SKM-1 treated with dmso at 0.1 percent for 144 hours (cell line): Measurements from ENCODE around the gene B4GALNT3.
A peak's percentile ranks its signal among the peaks of the same experiment; 100 is the strongest.

Experiments used
- DNase-seq: peaks from one replicate; lab custom pipeline; 2025; ENCODE audit not compliant: unreplicated experiment; lab: John Stamatoyannopoulos, UW

The B4GALNT3 gene

DNA sequence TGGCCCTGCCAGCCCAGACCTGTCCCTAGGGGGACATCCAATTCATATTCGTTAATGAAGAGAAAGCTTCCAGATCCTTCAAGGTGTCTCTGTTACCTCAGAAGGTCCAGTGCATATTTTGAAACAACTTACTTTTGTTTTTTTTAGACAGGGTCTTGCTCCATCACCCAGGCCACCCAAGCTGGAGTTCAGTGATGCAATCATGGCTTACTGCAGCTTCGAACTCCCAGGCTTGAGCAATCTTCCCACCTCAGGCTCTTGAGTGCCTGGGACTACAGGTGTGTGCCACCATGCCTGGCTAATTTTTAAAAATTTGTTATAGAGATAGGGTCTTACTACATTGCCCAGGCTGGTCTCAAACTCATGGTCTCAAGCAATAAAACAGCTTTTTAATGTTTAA is 48.4 kb downstream of the B4GALNT3 start:
- DNase-seq: no peak

DNA sequence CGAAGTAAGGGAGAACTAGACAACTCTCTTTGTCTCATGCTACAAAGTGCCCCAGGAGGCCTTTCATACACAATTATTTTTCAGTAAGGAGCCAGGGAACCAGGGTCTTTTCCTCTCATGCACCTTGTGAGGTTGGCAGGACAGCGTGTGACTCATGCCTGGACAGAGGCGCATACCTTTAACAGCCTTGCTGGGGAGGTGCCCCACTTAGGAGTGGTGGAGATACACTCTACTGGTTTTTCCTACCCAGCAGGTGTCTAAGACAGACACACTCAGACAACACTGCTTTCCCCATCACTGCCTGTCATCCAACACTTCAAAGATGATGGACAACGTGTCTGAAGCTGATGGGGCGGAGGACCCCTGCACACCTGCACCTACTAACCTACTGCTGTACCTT is 49.1 kb downstream of the B4GALNT3 start:
- no peak for DNase-seq

DNA sequence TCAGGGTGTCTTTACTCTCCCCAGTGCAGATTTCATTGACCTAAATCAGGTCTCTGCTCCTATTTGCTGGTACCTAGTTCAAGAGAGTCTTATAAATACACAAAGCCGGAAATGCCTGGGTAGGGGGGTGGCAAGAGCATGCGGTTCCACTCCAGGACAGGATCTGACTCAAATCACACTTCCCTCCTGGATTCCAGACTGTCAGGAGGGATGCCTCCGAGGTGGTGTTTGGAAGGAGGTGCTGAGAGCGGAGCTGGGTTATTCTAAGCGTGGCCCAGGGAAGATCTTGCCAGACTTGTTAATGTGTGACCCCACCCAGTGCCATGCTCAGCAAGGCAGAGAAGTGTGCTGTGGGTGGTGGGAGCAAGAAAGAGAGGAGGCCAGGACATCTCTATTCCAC is 49.8 kb downstream of the B4GALNT3 start:
- no peak for DNase-seq

DNA sequence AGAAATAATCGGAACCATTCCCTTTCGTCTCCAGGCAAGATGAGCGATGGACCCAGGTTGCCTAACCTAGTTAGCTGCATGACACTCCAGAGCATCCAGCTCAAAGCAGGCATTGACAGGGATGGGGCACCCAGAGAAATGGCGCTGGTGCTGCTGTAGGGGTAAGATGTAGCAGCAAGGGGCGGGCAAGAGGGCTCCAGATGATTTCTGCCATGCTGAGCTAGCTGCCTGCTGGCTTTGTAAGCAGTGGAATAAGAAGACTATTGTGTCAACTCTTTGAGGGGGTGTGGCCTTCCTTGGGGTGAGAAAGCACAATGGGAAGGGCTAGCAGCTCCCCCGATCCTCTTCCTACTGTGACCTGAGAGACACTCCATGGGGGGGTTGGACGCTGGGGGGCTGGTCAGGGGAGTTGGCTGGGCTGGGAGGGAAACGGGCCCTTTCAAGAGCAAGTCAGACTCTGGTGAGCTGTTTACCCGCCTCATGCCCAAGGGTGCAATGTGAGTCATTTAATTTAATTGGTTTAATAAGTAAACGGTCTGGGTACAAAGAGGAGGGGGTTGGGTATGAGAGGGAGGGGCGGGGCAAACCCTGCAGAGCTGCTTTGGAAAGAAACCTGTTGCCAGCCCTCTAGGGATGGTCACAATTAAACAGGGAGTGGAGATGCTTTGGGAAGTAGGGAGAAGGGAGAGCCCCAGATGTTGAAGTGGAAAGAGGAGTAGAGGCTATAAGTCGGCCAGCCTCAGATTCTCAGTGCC is 50.5 kb downstream of the B4GALNT3 start:
- no peak for DNase-seq

GRCh38 chr12:512933-513332 is 53.2 kb downstream of the B4GALNT3 start:
- DNase-seq: no peak

DNA sequence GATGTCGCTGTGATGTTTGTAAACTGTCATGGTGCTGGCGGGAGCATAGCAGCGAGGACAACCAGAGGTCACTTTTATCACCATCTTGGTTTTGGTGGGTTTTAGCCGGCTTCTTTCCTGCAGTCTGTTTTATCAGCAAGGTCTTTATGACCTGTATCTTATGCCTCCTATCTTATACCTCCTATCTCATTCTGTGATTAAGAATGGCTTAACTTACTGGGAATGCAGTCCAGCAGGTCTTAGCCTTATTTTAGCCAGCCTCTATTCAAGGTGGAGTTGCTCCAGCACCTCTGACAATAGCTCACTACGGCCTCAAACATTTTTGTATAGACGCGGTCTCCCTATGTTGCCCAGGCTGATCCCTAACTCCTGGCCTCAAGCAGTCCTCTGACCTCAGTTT is 53.7 kb downstream of the B4GALNT3 start:
- no peak for DNase-seq

DNA sequence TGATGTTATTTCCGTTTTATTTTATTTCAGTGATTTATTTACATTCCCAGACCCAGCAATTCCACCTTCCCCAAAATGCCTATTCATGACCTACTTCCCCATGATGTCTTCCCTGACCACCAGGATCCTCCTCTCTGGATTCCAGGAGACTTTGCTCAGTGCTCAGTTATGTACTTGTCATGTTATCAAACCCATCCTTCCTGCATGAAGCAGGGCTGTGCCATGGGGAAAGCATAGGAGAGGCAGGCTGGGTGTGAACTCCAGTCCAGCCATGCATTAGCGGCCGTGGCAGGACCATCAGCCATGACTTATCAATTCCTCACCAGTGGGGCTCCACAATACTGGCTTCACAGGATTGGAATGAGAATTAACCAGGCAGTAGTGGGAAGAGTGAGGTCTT is 57.8 kb downstream of the B4GALNT3 start:
- DNase-seq: no peak

GRCh38 chr12:520119-520518 is 60.4 kb downstream of the B4GALNT3 start:
- no peak for DNase-seq

GRCh38 chr12:522692-523378 is 63.1 kb downstream of the B4GALNT3 start:
- no peak for DNase-seq

- DNase-seq: no peak
These were observed 64.6 kb downstream of the B4GALNT3 start for GRCh38 chr12:524167-524951.

DNA sequence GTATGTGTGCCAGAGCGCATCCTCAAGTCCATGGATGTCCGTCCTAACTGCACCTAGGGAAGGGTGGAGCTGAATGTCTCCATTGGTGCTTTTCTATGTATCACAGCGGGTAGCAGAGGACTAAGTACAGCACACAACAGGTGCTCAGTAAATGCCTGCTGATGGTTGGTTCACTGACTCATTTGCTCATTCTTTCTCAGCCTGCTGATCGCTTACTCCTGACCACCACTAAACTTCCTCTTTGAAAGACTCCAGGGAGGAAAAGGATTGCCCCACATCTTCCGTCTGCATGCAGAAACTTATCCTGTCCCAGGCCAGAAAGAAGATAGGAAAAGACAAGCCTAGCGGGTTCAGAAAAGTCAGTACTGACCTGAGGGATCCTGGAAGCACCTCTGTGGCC is 66.3 kb downstream of the B4GALNT3 start:
- DNase-seq: peak; percentile 34

DNA sequence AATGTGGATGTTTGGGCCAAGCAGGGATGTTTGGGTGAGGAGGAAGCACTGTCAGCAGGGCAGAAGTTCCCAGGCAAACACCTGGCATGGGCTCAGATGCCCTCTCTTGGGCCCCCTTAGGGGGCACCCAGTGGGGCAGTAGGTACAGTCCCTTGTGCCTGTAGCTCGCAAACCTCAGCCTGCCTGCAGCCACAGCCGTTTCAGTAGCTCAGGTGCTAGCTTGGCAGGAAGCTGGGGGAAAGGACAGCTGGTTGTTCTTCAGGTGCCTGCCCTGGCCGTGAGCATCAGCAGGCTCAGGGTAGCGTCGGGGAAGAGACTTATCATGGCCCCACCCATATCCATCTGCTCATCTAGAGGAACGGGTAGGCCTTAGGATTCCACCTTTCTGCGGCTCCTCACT is 67.5 kb downstream of the B4GALNT3 start:
- DNase-seq: no peak

DNA sequence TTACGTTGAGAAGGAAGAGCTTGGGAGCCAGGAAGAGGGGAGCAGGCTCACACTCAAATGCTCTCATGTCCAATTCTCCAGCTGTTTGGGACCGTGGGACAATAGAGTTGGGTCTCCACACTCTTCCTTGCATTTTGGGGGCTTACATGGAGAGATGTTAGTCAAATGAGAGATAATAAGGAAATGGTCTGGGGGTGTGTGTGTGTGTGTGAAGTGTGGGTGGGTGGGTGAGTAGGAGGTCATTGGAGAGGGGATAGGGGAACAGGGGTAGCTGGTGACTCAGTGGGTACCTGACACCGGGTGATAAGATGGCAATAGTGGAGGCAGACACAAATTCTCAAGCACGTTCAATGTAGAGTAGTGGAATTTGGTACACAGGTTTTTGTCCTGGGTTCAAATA is 68.0 kb downstream of the B4GALNT3 start:
- no peak for DNase-seq

DNA sequence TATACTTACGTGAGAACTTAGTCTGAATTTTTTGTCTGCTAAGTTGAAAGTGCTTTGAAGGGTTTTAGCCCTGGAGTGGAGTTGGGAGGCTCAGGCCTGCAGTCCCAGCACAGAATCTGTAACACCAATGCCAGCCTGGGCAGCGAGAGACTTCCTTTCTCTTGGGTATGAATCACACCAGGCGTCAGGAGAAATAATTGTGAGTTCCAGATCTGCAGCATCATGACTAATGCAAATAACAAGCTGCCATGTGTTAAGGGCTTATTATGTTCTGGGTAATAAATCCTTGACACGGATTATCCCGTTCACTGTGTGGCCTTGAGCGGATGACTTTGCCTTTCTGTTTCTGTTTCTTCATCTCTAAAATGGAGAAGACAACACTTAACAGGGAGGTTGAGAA is 70.6 kb downstream of the B4GALNT3 start:
- DNase-seq: no peak

DNA sequence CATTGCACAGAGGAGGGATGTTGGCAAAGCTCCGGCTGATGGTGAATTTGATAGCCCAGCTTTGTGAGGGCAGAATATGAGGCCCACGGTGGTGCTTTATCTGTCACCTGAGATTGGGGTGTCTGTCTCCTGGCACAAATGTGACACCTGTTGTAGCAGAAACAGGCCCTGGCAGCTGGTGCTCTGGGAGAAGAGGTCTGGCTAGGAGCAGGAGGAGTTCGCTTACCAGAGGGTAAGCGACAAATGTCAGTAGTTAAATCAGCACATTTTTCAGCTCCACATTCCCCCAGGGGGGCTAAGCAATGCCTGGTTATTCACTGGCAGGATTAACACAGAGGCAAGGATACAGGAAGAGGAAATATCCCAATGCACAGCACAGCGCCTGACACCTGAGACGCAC is 71.1 kb downstream of the B4GALNT3 start:
- DNase-seq: no peak

DNA sequence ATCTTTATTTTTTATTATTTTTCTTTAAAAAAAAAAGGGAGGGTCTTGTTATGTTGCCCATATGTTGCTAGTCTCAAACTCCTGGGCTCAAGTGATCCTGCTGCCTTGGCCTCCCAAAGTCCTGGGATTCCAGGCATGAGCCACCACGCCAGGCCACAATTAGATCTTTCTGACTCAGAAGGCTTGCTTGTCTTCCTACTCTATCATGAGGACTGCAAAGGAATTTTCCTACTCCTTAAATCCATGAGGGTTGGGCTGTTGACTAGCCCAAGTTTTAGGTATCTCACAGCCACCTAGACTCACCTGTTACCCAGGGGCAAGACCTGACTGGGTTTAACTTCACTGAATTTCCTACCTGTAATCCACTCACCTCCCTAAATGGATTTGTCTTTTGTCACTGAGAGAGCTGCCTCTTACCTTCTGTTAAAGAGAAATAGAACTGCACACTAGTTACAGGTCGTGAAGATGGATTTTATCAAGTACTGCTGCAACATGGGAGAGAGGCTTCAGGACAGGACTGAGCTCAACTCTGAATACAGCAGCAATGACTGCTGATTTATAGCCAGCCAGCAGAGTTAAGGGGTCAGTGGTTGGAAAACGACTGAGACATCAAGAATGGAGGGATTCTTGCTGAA is 72.3 kb downstream of the B4GALNT3 start:
- DNase-seq: no peak

DNA sequence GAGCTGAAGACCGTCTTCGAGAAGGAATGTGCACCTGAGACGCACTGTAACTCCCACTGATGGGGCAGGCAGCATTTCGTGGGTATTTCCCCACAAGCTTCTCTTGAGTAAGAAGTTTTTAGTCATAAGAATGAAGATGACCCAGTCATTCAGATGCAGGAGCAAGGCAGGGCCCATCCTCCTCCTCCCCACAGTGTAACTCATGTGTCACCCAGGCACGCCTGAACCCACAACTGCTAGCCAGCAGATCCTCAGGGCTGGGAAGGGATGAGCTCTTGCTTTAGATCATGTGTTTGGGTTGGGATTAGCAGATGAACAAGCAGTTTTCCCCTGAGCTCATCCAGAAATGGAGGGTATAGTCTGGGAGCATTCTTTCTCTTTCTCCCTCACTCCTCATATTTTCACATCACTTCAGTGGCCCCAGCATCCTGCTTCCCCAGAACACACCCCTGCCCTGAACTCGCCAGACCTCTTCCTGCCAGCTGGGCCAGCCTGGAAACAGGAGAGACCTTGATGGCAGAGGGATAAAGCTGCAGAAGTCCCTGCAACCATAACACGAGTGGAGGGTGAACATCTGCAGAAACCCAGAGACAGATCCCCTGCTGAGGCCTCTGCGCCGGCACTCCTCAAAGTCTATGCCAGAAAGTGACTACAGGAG is 73.3 kb downstream of the B4GALNT3 start:
- no peak for DNase-seq

- DNase-seq: no peak
These were observed 74.0 kb downstream of the B4GALNT3 start for GRCh38 chr12:533718-534117.

DNA sequence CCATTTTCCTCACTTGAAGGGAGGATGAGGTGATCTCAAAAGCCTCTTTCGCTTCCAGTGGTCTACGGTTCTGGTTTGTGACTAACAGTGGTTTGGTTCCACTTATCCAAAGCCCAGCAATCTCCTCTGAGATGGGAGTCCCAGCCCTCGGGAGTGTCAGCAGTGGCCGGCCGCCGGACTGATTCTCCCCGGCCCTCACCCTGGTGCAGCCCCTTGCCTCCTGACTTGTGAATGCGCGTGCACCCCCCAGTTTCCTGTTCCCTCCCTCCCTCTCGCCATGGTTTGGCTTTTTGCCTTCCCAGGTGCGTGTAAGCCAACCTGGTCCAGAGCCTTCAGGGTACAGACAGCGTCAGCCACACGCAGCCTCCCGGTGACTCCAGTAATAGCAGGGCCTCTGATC is 74.5 kb downstream of the B4GALNT3 start:
- no peak for DNase-seq

DNA sequence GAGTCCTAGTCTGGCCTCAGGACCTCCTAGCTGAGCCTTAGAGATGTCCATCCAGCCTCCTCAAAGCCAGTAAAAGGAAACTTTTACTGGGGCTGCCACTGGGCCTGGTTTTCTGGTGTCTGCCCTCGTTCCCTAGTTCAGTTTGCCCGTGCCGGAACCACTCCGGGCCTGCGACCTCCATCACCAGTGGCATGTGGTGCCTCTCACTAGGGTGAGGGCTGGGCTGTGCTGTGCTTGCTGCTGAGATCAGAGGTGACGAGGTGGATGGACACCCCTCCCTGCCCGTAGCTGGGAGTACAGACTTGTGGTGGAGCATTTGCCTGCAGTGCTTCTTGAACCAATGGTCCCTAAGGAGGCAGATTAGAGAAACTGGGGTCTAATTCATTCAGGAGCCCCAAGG is 75.7 kb downstream of the B4GALNT3 start:
- DNase-seq: no peak

- DNase-seq: no peak
These were observed 77.1 kb downstream of the B4GALNT3 start for GRCh38 chr12:536751-537245.
